WTC11 (cell line): ENCODE measurements around the gene PLPP1. TPM values are rescaled to one million over a fixed set of nuclear protein-coding genes. Genes with fewer than 3 reads are reported as not detected.

Experiments
- ATAC-seq: fragments of 200-7000 bp; cut with Tn5 transposase; 2 replicates; pipeline ENCODE4 v1.10.0; 2021; ENCODE audit warnings: mild to moderate bottlenecking, moderate library complexity
- CTCF ChIA-PET: fragments of 300-600 bp; sonication (Branson Sonifier 250); formaldehyde crosslinking; loops from one replicate; lab custom pipeline; 2021; ENCODE audit warnings: antibody characterized with exemption; lab: Charles Lee
- POLR2A ChIA-PET: fragments of 350-600 bp; sonication (Branson Sonifier 250); formaldehyde crosslinking; loops from one replicate; lab custom pipeline; 2021; ENCODE audit warnings: antibody characterized with exemption; lab: Charles Lee
- DNase-seq: peaks from one replicate; pipeline ENCODE4 v3.0.0; 2021; ENCODE audit warnings: low spot score
- H3K27ac Mint-ChIP-seq: 2 replicates; pipeline ENCODE4 v1.8.0; 2021; ENCODE audit warnings: mixed read lengths
- H3K27me3 Mint-ChIP-seq: 2 replicates; pipeline ENCODE4 v1.8.0; 2021; ENCODE audit warnings: low read depth, mild to moderate bottlenecking, moderate library complexity, mixed read lengths
- H3K36me3 Mint-ChIP-seq: 2 replicates; pipeline ENCODE4 v1.8.0; 2021; ENCODE audit warnings: mixed read lengths
- H3K4me1 Mint-ChIP-seq: 2 replicates; pipeline ENCODE4 v1.8.0; 2022; ENCODE audit warnings: mixed read lengths
- H3K4me3 Mint-ChIP-seq: 2 replicates; pipeline ENCODE4 v1.8.0; 2021; ENCODE audit warnings: mild to moderate bottlenecking, moderate library complexity, mixed read lengths
- H3K9me3 Mint-ChIP-seq: 2 replicates; pipeline ENCODE4 v1.8.0; 2021; ENCODE audit warnings: mixed read lengths
- CREM ChIP-seq: sonication (generic); formaldehyde crosslinking; IDR thresholded peaks from 2 replicates; pipeline ENCODE4 v1.8.1; 2022; ENCODE audit warnings: mild to moderate bottlenecking, missing genetic modification reagents, moderate library complexity
- EMX1 ChIP-seq: fragments of 250-450 bp; sonication (Bioruptor Pico); IDR thresholded peaks from 2 replicates; pipeline ENCODE4 v1.8.0; 2021; ENCODE audit warnings: mild to moderate bottlenecking
- ESRRA ChIP-seq: sonication (generic); formaldehyde crosslinking; IDR thresholded peaks from 2 replicates; pipeline ENCODE4 v1.8.1; 2022; ENCODE audit warnings: mild to moderate bottlenecking, missing genetic modification reagents, borderline replicate concordance
- FOXJ3 ChIP-seq: sonication (generic); formaldehyde crosslinking; IDR thresholded peaks from 2 replicates; pipeline ENCODE4 v1.9.0; 2021; ENCODE audit warnings: missing genetic modification reagents, mild to moderate bottlenecking, borderline replicate concordance
- FOXP1 ChIP-seq: sonication (generic); formaldehyde crosslinking; IDR thresholded peaks from 2 replicates; pipeline ENCODE4 v1.8.0; 2022; ENCODE audit warnings: missing genetic modification reagents, mild to moderate bottlenecking, moderate library complexity, borderline replicate concordance
- KAT7 ChIP-seq: sonication (generic); formaldehyde crosslinking; IDR thresholded peaks from 2 replicates; pipeline ENCODE4 v1.8.1; 2023; ENCODE audit warnings: missing genetic modification reagents, mild to moderate bottlenecking, borderline replicate concordance
- NR2C2 ChIP-seq: sonication (generic); formaldehyde crosslinking; IDR thresholded peaks from 2 replicates; pipeline ENCODE4 v1.8.0; 2022; ENCODE audit warnings: mild to moderate bottlenecking, missing genetic modification reagents
- SOX15 ChIP-seq: fragments of 250-450 bp; sonication (Bioruptor Pico); IDR thresholded peaks from 2 replicates; pipeline ENCODE4 v1.9.0; 2021; ENCODE audit warnings: mild to moderate bottlenecking
- ZNF317 ChIP-seq: sonication (generic); formaldehyde crosslinking; IDR thresholded peaks from 2 replicates; pipeline ENCODE4 v1.8.1; 2023; ENCODE audit warnings: low read depth, mild to moderate bottlenecking, moderate library complexity, missing genetic modification reagents, borderline replicate concordance
- ZNF396 ChIP-seq: fragments of 250-450 bp; sonication (Bioruptor Pico); IDR thresholded peaks from 2 replicates; pipeline ENCODE4 v1.8.0; 2021; ENCODE audit warnings: mild to moderate bottlenecking, moderate library complexity, borderline replicate concordance
- total RNA-seq: library from RNA; stranded (reverse); gene quantifications from 3 replicates; pipeline ENCODE4 v1.2.3, GENCODE V29; 2021
- TF ChIP-seq, protein P1 (sequence below): sonication (generic); formaldehyde crosslinking; IDR thresholded peaks from 2 replicates; pipeline ENCODE4 v1.8.1; 2023; ENCODE audit warnings: mild to moderate bottlenecking, missing genetic modification reagents
- TF ChIP-seq, protein P2 (sequence below): sonication (generic); formaldehyde crosslinking; IDR thresholded peaks from 2 replicates; pipeline ENCODE4 v1.8.1; 2023; ENCODE audit warnings: mild to moderate bottlenecking, missing genetic modification reagents, borderline replicate concordance
- TF ChIP-seq, protein P3 (sequence below): sonication (generic); formaldehyde crosslinking; IDR thresholded peaks from 2 replicates; pipeline ENCODE4 v1.8.1; 2023; ENCODE audit warnings: mild to moderate bottlenecking, missing genetic modification reagents, moderate library complexity
- TF ChIP-seq, protein P4 (sequence below): sonication (generic); formaldehyde crosslinking; IDR thresholded peaks from 2 replicates; pipeline ENCODE4 v1.8.0; 2022; ENCODE audit warnings: mild to moderate bottlenecking, missing genetic modification reagents
- TF ChIP-seq, protein P5 (sequence below): sonication (generic); formaldehyde crosslinking; IDR thresholded peaks from 2 replicates; pipeline ENCODE4 v1.8.0; 2022; ENCODE audit warnings: missing genetic modification reagents
- TF ChIP-seq, protein P6 (sequence below): sonication (generic); formaldehyde crosslinking; IDR thresholded peaks from 2 replicates; pipeline ENCODE4 v1.8.1; 2023; ENCODE audit warnings: mild to moderate bottlenecking, moderate library complexity, missing genetic modification reagents
- TF ChIP-seq, protein P7 (sequence below): fragments of 250-450 bp; sonication (Bioruptor Pico); IDR thresholded peaks from 2 replicates; pipeline ENCODE4 v1.8.0; 2021; ENCODE audit warnings: mild to moderate bottlenecking
- TF ChIP-seq, protein P8 (sequence below): sonication (generic); formaldehyde crosslinking; IDR thresholded peaks from 2 replicates; pipeline ENCODE4 v1.8.0; 2022; ENCODE audit warnings: mild to moderate bottlenecking, missing genetic modification reagents
- TF ChIP-seq, protein P9 (sequence below): fragments of 250-450 bp; sonication (Bioruptor Pico); IDR thresholded peaks from 2 replicates; pipeline ENCODE4 v1.9.0; 2021; ENCODE audit warnings: mild to moderate bottlenecking

Gene PLPP1
- total RNA-seq, 1 experiment from 2014 or later = 43.2 TPM

DNA sequence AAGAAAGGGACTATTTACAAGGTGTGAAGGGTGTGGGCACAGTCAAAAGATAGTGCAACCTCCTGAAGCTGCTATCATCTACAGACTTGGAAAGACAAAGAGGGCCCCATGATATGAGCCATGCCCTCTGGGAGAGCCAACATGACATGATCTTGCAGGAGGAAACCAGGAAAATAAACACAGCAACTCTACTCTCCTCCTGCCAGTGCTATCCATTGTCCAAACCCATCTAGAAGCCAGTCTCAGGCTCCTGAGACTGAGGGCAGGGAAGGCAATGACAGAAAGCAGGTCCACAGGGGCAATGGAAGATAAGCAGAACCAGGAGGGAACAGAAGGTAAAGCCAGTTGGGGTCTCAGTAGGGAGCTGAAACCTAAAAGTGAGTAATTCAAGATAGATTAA, 37.1 kb downstream of the PLPP1 start:
- Mint-ChIP-seq H3K4me3 (no peak overlapping the region), H3K4me1 (peaks cover 57% of the 10 kb centered on the region)
- POLR2A ChIA-PET = no interaction called here

DNA sequence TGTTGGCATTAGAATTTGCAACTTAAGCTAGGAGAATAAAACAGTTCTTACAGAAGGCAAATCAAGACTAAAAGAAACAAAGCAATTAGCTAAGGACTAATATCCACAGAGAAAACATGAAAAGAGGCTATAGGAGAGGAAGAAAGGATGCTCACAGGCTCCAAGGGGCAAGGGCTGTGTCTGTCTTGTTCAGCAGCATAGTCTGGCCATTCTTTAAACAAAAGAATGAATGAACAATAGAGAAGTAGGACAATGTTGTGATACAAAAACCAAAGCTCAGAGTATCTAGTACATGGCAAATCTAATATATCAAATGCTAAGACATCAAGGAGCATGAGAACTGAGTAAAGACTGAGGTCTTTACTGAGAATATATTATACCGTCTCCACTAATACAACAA, 39.5 kb downstream of the PLPP1 start:
- peaks cover 6% of the 10 kb centered on the region for H3K36me3 Mint-ChIP-seq
- CTCF ChIA-PET = no interaction called here
- ATAC-seq (no peak), DNase-seq (no peak)
- H3K9me3 Mint-ChIP-seq = peaks cover 4% of the 10 kb centered on the region; the same call in 1 of the 2 replicates
- H3K27me3 Mint-ChIP-seq = no peaks in the 10 kb centered on the region
- POLR2A ChIA-PET = no interaction called here
- H3K4me1 Mint-ChIP-seq = peaks cover 64% of the 10 kb centered on the region
- no peak overlapping the region for H3K4me3 Mint-ChIP-seq
- peak overlapping the region; percentile 82 for H3K27ac Mint-ChIP-seq
- TF ChIP-seq EMX1 (CRISPR knock-in tag) (no peak), ZNF317 (CRISPR knock-in tag) (no peak), FOXP1 (CRISPR knock-in tag) (no peak)
- TF ChIP-seq, protein P1, sequence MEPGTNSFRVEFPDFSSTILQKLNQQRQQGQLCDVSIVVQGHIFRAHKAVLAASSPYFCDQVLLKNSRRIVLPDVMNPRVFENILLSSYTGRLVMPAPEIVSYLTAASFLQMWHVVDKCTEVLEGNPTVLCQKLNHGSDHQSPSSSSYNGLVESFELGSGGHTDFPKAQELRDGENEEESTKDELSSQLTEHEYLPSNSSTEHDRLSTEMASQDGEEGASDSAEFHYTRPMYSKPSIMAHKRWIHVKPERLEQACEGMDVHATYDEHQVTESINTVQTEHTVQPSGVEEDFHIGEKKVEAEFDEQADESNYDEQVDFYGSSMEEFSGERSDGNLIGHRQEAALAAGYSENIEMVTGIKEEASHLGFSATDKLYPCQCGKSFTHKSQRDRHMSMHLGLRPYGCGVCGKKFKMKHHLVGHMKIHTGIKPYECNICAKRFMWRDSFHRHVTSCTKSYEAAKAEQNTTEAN (CRISPR knock-in tag) = no peak
- TF ChIP-seq, protein P2, sequence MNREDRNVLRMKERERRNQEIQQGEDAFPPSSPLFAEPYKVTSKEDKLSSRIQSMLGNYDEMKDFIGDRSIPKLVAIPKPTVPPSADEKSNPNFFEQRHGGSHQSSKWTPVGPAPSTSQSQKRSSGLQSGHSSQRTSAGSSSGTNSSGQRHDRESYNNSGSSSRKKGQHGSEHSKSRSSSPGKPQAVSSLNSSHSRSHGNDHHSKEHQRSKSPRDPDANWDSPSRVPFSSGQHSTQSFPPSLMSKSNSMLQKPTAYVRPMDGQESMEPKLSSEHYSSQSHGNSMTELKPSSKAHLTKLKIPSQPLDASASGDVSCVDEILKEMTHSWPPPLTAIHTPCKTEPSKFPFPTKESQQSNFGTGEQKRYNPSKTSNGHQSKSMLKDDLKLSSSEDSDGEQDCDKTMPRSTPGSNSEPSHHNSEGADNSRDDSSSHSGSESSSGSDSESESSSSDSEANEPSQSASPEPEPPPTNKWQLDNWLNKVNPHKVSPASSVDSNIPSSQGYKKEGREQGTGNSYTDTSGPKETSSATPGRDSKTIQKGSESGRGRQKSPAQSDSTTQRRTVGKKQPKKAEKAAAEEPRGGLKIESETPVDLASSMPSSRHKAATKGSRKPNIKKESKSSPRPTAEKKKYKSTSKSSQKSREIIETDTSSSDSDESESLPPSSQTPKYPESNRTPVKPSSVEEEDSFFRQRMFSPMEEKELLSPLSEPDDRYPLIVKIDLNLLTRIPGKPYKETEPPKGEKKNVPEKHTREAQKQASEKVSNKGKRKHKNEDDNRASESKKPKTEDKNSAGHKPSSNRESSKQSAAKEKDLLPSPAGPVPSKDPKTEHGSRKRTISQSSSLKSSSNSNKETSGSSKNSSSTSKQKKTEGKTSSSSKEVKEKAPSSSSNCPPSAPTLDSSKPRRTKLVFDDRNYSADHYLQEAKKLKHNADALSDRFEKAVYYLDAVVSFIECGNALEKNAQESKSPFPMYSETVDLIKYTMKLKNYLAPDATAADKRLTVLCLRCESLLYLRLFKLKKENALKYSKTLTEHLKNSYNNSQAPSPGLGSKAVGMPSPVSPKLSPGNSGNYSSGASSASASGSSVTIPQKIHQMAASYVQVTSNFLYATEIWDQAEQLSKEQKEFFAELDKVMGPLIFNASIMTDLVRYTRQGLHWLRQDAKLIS (CRISPR knock-in tag) = no peak
- TF ChIP-seq, protein P3, sequence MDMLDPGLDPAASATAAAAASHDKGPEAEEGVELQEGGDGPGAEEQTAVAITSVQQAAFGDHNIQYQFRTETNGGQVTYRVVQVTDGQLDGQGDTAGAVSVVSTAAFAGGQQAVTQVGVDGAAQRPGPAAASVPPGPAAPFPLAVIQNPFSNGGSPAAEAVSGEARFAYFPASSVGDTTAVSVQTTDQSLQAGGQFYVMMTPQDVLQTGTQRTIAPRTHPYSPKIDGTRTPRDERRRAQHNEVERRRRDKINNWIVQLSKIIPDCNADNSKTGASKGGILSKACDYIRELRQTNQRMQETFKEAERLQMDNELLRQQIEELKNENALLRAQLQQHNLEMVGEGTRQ (CRISPR knock-in tag) = no peak

More for the DNA sequence above, 37.1 kb downstream of the PLPP1 start:
- DNase-seq = no peak
- no peaks in the 10 kb centered on the region for H3K36me3 Mint-ChIP-seq
- ATAC-seq = peak; percentile 48
- TF ChIP-seq EMX1 (CRISPR knock-in tag) (no peak), CREM (CRISPR knock-in tag) (no peak), KAT7 (CRISPR knock-in tag) (no peak), NR2C2 (CRISPR knock-in tag) (no peak), ZNF396 (no peak), ESRRA (CRISPR knock-in tag) (no peak), SOX15 (CRISPR knock-in tag) (no peak), FOXJ3 (CRISPR knock-in tag) (no peak)
- TF ChIP-seq, protein P4, sequence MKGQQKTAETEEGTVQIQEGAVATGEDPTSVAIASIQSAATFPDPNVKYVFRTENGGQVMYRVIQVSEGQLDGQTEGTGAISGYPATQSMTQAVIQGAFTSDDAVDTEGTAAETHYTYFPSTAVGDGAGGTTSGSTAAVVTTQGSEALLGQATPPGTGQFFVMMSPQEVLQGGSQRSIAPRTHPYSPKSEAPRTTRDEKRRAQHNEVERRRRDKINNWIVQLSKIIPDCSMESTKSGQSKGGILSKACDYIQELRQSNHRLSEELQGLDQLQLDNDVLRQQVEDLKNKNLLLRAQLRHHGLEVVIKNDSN (CRISPR knock-in tag) = no peak
- TF ChIP-seq, protein P5, sequence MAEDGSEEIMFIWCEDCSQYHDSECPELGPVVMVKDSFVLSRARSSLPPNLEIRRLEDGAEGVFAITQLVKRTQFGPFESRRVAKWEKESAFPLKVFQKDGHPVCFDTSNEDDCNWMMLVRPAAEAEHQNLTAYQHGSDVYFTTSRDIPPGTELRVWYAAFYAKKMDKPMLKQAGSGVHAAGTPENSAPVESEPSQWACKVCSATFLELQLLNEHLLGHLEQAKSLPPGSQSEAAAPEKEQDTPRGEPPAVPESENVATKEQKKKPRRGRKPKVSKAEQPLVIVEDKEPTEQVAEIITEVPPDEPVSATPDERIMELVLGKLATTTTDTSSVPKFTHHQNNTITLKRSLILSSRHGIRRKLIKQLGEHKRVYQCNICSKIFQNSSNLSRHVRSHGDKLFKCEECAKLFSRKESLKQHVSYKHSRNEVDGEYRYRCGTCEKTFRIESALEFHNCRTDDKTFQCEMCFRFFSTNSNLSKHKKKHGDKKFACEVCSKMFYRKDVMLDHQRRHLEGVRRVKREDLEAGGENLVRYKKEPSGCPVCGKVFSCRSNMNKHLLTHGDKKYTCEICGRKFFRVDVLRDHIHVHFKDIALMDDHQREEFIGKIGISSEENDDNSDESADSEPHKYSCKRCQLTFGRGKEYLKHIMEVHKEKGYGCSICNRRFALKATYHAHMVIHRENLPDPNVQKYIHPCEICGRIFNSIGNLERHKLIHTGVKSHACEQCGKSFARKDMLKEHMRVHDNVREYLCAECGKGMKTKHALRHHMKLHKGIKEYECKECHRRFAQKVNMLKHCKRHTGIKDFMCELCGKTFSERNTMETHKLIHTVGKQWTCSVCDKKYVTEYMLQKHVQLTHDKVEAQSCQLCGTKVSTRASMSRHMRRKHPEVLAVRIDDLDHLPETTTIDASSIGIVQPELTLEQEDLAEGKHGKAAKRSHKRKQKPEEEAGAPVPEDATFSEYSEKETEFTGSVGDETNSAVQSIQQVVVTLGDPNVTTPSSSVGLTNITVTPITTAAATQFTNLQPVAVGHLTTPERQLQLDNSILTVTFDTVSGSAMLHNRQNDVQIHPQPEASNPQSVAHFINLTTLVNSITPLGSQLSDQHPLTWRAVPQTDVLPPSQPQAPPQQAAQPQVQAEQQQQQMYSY (CRISPR knock-in tag) = no peak
- TF ChIP-seq, protein P6, sequence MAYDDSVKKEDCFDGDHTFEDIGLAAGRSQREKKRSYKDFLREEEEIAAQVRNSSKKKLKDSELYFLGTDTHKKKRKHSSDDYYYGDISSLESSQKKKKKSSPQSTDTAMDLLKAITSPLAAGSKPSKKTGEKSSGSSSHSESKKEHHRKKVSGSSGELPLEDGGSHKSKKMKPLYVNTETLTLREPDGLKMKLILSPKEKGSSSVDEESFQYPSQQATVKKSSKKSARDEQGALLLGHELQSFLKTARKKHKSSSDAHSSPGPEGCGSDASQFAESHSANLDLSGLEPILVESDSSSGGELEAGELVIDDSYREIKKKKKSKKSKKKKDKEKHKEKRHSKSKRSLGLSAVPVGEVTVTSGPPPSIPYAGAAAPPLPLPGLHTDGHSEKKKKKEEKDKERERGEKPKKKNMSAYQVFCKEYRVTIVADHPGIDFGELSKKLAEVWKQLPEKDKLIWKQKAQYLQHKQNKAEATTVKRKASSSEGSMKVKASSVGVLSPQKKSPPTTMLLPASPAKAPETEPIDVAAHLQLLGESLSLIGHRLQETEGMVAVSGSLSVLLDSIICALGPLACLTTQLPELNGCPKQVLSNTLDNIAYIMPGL (CRISPR knock-in tag) = no peak
- TF ChIP-seq, protein P7, sequence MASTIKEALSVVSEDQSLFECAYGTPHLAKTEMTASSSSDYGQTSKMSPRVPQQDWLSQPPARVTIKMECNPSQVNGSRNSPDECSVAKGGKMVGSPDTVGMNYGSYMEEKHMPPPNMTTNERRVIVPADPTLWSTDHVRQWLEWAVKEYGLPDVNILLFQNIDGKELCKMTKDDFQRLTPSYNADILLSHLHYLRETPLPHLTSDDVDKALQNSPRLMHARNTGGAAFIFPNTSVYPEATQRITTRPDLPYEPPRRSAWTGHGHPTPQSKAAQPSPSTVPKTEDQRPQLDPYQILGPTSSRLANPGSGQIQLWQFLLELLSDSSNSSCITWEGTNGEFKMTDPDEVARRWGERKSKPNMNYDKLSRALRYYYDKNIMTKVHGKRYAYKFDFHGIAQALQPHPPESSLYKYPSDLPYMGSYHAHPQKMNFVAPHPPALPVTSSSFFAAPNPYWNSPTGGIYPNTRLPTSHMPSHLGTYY (CRISPR knock-in tag) = no peak
- TF ChIP-seq, protein P8, sequence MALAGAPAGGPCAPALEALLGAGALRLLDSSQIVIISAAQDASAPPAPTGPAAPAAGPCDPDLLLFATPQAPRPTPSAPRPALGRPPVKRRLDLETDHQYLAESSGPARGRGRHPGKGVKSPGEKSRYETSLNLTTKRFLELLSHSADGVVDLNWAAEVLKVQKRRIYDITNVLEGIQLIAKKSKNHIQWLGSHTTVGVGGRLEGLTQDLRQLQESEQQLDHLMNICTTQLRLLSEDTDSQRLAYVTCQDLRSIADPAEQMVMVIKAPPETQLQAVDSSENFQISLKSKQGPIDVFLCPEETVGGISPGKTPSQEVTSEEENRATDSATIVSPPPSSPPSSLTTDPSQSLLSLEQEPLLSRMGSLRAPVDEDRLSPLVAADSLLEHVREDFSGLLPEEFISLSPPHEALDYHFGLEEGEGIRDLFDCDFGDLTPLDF (CRISPR knock-in tag) = no peak
- TF ChIP-seq, protein P9, sequence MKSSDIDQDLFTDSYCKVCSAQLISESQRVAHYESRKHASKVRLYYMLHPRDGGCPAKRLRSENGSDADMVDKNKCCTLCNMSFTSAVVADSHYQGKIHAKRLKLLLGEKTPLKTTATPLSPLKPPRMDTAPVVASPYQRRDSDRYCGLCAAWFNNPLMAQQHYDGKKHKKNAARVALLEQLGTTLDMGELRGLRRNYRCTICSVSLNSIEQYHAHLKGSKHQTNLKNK = no peak
- peak overlapping the region; percentile 51 for H3K27ac Mint-ChIP-seq
- H3K27me3 Mint-ChIP-seq = no peaks in the 10 kb centered on the region
- CTCF ChIA-PET = interaction anchor here (1.0 kb wide), 1 partner anchor 194 kb away, joined by 3 read pairs; no protein-coding TSS in a partner anchor
- H3K9me3 Mint-ChIP-seq = no peaks in the 10 kb centered on the region
